Daoy (cell line): Measurements from ENCODE around the gene TMEM229B. TPM values are rescaled to one million over a fixed set of nuclear protein-coding genes. Genes with fewer than 3 reads are reported as not detected.

Source experiments
- DNase-seq: peaks from one replicate; pipeline ENCODE4 v3.0.0-alpha.2; 2015; ENCODE audit warnings: low read depth
- total RNA-seq: library from RNA; depleted of rRNA; stranded (reverse); fragments of >200 nt; shearing (Covaris generic); gene quantifications from 2 replicates; pipeline ENCODE4 v1.2.3, GENCODE V29; 2014

TMEM229B gene
- total RNA-seq, 1 experiment from 2014 or later: 8.5 TPM

- no peak for DNase-seq
Observed at GRCh38 chr14:67487332-67487731, 1.2 kb downstream of the TMEM229B start.

GRCh38 chr14:67486890-67487289 lies 1.6 kb downstream of the TMEM229B start:
- DNase-seq: no peak

- DNase-seq: no peak
Observed at GRCh38 chr14:67485501-67486095, 2.9 kb downstream of the TMEM229B start.

GRCh38 chr14:67483579-67484285 lies 4.8 kb downstream of the TMEM229B start:
- DNase-seq: no peak

GRCh38 chr14:67482231-67483164 lies 6.0 kb downstream of the TMEM229B start:
- no peak for DNase-seq

GRCh38 chr14:67480011-67480410 lies 8.5 kb downstream of the TMEM229B start:
- no peak for DNase-seq

GRCh38 chr14:67478800-67479084 lies 9.8 kb downstream of the TMEM229B start:
- no peak for DNase-seq

- DNase-seq: no peak
Observed at GRCh38 chr14:67477926-67478799, 10.4 kb downstream of the TMEM229B start.

GRCh38 chr14:67474366-67474765 lies 14.2 kb downstream of the TMEM229B start:
- no peak for DNase-seq

GRCh38 chr14:67473290-67474082 lies 15.0 kb downstream of the TMEM229B start:
- no peak for DNase-seq

- no peak for DNase-seq
Observed at GRCh38 chr14:67472726-67473125, 15.8 kb downstream of the TMEM229B start.

GRCh38 chr14:67469954-67470353 lies 18.6 kb downstream of the TMEM229B start:
- DNase-seq: no peak

GRCh38 chr14:67468378-67468730 lies 20.2 kb downstream of the TMEM229B start:
- DNase-seq: no peak

GRCh38 chr14:67467134-67467533 lies 21.4 kb downstream of the TMEM229B start:
- no peak for DNase-seq

- no peak for DNase-seq
Observed at GRCh38 chr14:67464879-67465278, 23.6 kb downstream of the TMEM229B start.

GRCh38 chr14:67464377-67464776 lies 24.1 kb downstream of the TMEM229B start:
- no peak for DNase-seq

- no peak for DNase-seq
Observed at GRCh38 chr14:67463900-67464299, 24.6 kb downstream of the TMEM229B start.

- no peak for DNase-seq
Observed at GRCh38 chr14:67461996-67462395, 26.5 kb downstream of the TMEM229B start.

- DNase-seq: no peak
Observed at GRCh38 chr14:67461341-67461985, 27.1 kb downstream of the TMEM229B start.

GRCh38 chr14:67459336-67459735 lies 29.2 kb downstream of the TMEM229B start:
- DNase-seq: no peak

- DNase-seq: no peak
Observed at GRCh38 chr14:67457782-67458181, 30.7 kb downstream of the TMEM229B start.
